Retinal pigment epithelial cell (primary cell): ENCODE results near the gene EGLN2.
A peak's percentile ranks its signal among the peaks of the same experiment; 100 is the strongest.

Experiments used
- DNase-seq: peaks from one replicate; pipeline ENCODE4 v3.0.0-alpha.2; 2010; ENCODE audit warnings: low read depth
- H3K4me3 ChIP-seq: 2 replicates; pipeline ENCODE4 v1.5.1; 2011; ENCODE audit warnings: mild to moderate bottlenecking, low read length, control low read depth, moderate library complexity
- CTCF ChIP-seq: conservative IDR thresholded peaks from 2 replicates; pipeline ENCODE4 v1.5.1; 2011; ENCODE audit warnings: low read depth, low read length, control low read depth, inconsistent platforms

EGLN2 gene

GRCh38 chr19:40798683-40799557 lies at the start of gene EGLN2:
EGLN2 (plus strand) TSS chr19:40799191; CDS start chr19:40800573, 1,382 bp downstream.
- DNase-seq: peak; percentile 99
- peak within 1 kb of the TSS; percentile 86 for H3K4me3 ChIP-seq
- no peak for TF ChIP-seq CTCF

- peak; percentile 100 for DNase-seq
Measured at GRCh38 chr19:40750058-40750873, 48.7 kb upstream of the EGLN2 start, which contains the start of gene ACTMAP. ACTMAP (minus strand) TSS chr19:40750477; CDS start chr19:40749803, 674 bp downstream.

GRCh38 chr19:40750874-40751537 lies 48.0 kb upstream of the EGLN2 start, which contains the start of gene SNRPA:
SNRPA (plus strand) TSS chr19:40751203; CDS start chr19:40751409, 206 bp downstream.
- peak within 1 kb of the TSS; percentile 92 for H3K4me3 ChIP-seq
- DNase-seq: peak; percentile 89
- TF ChIP-seq CTCF: no peak

More at GRCh38 chr19:40750058-40750873, 48.7 kb upstream of the EGLN2 start, which contains the start of gene ACTMAP:
- TF ChIP-seq CTCF: no peak
- H3K4me3 ChIP-seq: peak within 1 kb of the TSS; percentile 92

- H3K4me3 ChIP-seq: peak overlapping the region; percentile 92
- no peak for DNase-seq
- TF ChIP-seq CTCF: no peak
Measured at GRCh38 chr19:40752257-40752781, 46.7 kb upstream of the EGLN2 start.

- no peak for DNase-seq
- H3K4me3 ChIP-seq: no peak overlapping the region
- no peak for TF ChIP-seq CTCF
Measured at GRCh38 chr19:40754611-40755247, 44.3 kb upstream of the EGLN2 start.

- no peak overlapping the region for H3K4me3 ChIP-seq
- DNase-seq: no peak
- TF ChIP-seq CTCF: no peak
Measured at GRCh38 chr19:40755248-40755624, 43.8 kb upstream of the EGLN2 start.
